ENCODE measurements around the gene GGA1. TPM values are rescaled to one million over a fixed set of nuclear protein-coding genes. Genes with fewer than 3 reads are reported as not detected.

GGA1 gene
- total RNA-seq, 4 donors from 2014 or later: 28.7 to 50.7 (median 33.9) TPM

DNA sequence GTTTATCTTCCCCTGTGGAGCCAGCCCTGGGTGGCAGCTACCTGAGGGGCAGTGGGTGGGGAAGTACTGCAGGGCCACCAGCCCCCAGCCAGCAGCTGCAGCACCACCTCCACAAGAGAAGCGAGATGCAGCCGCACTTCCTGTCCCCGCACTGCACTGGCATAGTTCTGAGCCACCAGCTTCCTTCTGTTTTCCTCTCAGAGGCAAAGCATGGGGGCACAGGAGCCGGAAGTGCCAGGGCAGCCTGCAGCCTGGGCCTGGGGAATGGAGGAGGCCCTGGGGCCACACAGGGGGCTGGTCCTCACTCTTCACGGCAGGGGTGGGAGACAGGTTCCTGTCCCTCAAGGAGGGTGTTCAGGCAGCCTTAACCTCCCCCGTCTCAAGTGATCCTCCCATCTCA is 18.9 kb downstream of the GGA1 start:
- DNase-seq (ENCODE audit: low spot score) (no peak), ATAC-seq (ENCODE audit: low FRiP score) (no peak)
- TF ChIP-seq CTCF (IDR thresholded peaks at IDR 0.05): no peak

GRCh38 chr22:37628830-37629229 is 20.2 kb downstream of the GGA1 start:
- no peak for TF ChIP-seq CTCF (IDR thresholded peaks at IDR 0.05)
- ATAC-seq (ENCODE audit: low FRiP score): no peak
- DNase-seq (ENCODE audit: low spot score): no peak

GRCh38 chr22:37629928-37630327 is 21.3 kb downstream of the GGA1 start:
- no peak for ATAC-seq (ENCODE audit: low FRiP score)
- DNase-seq (ENCODE audit: low spot score): no peak

DNA sequence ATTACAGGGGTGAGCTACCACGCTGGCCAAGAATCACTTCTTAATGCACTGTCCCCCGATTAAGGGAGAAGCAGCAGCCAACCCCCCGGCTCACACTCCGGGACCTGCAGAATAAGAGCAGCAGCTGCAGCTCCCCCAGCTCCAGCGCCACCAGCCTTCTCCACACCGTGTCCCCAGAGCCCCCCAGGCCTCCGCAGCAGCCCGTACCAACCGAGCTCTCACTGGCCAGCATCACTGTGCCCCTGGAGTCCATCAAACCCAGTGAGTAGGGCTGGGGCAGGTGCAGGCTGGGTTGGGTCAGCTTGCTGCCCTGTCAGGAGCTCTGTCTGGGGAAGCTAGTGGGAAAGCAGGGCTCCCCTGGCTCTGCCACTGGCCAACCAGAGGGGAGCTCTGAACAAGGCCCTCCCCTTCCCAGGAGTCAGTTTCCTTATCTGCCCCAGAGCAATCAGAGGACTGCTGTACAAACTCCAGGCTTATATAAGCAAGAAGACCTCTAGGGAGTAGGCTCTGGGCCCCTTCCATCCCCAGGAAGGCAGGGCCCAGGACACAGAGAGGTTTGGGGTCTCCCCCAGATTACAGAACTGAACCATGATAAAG is 22.3 kb downstream of the GGA1 start:
- no peak for TF ChIP-seq CTCF (IDR thresholded peaks at IDR 0.05)
- DNase-seq (ENCODE audit: low spot score): no peak
- no peak for ATAC-seq (ENCODE audit: low FRiP score)

More at GRCh38 chr22:37629928-37630327, 21.3 kb downstream of the GGA1 start:
- TF ChIP-seq CTCF (IDR thresholded peaks at IDR 0.05): no peak

GRCh38 chr22:37631448-37632173 is 23.0 kb downstream of the GGA1 start:
- ATAC-seq (ENCODE audit: low FRiP score): no peak

GRCh38 chr22:37632174-37633088 is 23.8 kb downstream of the GGA1 start:
- ATAC-seq (ENCODE audit: low FRiP score): no peak
- no peak for TF ChIP-seq CTCF (IDR thresholded peaks at IDR 0.05)
- no peak for DNase-seq (ENCODE audit: low spot score)

More at GRCh38 chr22:37631448-37632173, 23.0 kb downstream of the GGA1 start:
- no peak for TF ChIP-seq CTCF (IDR thresholded peaks at IDR 0.05)
- DNase-seq (ENCODE audit: low spot score): no peak
